Stimulated activated naive CD8-positive, alpha-beta T cell treated with anti-CD3 and anti-CD28 coated beads, Interleukin-15, amount 100 ng/mL, for 72 hours (primary cell): ENCODE results near the gene CHST12.

Experiments used
- ATAC-seq: fragments of 150-1000 bp; cut with Tn5 transposase; 2 replicates; pipeline ENCODE4 v1.10.0; 2021; ENCODE audit warnings: mild to moderate bottlenecking, moderate library complexity
- DNase-seq, 2 donors: peaks; one replicate each; pipeline ENCODE4 v3.0.0; 2021 to 2022
- H3K27ac Mint-ChIP-seq, 2 donors: one replicate each; pipeline ENCODE4 v1.8.0; 2022; ENCODE audit warnings: mild to moderate bottlenecking in 2 of 2, mixed read lengths in 2 of 2, moderate library complexity in 2 of 2
- H3K27me3 Mint-ChIP-seq: one replicate; pipeline ENCODE4 v1.8.0; 2022; ENCODE audit warnings: mixed read lengths
- H3K4me1 Mint-ChIP-seq: one replicate; pipeline ENCODE4 v1.8.0; 2022; ENCODE audit warnings: mild to moderate bottlenecking, mixed read lengths
- H3K4me3 Mint-ChIP-seq, 2 donors: one replicate each; pipeline ENCODE4 v1.8.0; 2022; ENCODE audit warnings: mild to moderate bottlenecking in 2 of 2, mixed read lengths in 2 of 2, moderate library complexity in 1 of 2
- H3K9me3 Mint-ChIP-seq, 2 donors: one replicate each; pipeline ENCODE4 v1.8.0; 2022; ENCODE audit warnings: mixed read lengths in 2 of 2

The CHST12 gene

DNA sequence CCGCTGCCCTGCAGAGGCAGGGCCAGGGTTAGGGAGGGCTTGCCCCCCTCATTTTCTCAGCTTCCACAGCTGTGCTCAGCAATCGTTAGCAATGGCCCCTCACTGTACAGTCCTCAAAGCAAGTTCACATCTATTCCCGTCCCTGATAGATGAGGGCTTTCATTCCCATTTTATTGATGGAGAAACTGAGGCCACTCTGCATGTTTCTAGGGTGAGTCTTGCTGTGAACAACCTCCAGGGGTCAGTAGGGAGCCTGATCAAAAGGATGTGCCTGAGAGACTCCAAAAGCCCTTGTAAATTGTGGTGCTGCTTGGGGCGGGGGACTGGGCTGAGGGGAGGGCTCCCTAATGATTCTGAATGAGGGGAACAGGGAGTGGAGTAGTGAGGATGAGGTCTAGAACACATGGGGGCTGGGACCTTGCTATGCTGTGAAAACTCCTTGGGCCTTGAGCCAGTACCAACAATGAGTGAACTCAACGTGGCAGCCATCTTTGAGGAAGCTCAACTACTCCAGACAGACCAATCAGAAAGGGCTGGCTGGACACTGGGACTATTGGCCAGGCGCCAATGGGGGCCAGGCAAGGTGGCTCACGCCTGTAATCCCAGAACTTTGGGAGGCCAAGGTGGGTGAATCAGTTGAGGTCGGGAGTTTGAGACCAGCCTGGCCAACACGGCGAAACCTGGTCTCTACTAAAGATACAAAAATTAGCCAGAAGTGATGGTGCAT is 79.5 kb downstream of the CHST12 start:
- Mint-ChIP-seq H3K9me3 (peaks cover 7 to 9% of the 10 kb centered on the region in 2 donors), H3K27ac (no peak overlapping the region), H3K4me1 (peaks cover 9% of the 10 kb centered on the region), H3K27me3 (no peaks in the 10 kb centered on the region), H3K4me3 (no peak overlapping the region)
- ATAC-seq (no peak), DNase-seq (no peak)

DNA sequence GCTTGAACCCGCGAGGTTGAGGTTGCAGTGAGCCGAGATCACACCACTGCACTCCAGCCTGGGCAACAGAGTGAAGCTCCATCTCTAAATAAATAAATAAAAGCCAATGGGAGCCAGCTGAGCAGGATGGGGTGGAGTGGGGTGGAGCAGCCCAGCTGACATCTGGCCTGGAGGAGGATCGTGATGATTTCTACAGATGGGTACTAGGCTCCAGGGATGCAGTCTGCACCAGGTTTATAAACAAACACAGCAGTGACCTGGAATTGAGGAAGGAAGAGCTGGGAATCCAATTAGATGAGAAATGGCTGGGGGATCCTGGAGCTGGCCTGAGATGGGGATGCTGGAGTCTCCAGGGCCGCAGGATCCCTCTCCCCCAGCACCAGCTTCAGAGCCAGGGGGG is 80.1 kb downstream of the CHST12 start:
- Mint-ChIP-seq H3K27ac (no peak overlapping the region), H3K27me3 (no peaks in the 10 kb centered on the region), H3K9me3 (peaks cover 7 to 9% of the 10 kb centered on the region in 2 donors), H3K4me1 (peaks cover 3% of the 10 kb centered on the region), H3K4me3 (no peak overlapping the region)
- no peak for DNase-seq
- no peak for ATAC-seq

DNA sequence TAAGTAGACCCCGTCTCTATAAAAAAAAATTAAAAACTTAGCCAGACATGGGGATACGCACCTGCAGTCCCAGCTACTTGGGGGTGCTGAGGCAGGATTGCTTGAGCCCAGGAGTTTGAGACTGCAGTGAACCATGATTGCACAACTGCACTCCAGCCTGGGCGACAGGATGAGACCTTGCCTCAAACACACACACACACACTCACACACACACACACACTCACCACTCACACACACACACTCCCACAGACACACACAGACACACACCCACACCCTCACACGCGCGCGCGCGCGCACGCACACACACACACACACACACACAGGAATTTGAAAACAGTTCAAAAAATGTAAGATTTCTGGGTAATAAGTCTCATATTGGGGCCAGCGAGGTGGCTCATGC is 81.5 kb downstream of the CHST12 start:
- no peak for ATAC-seq
- Mint-ChIP-seq H3K9me3 (peaks cover 7 to 9% of the 10 kb centered on the region in 2 donors), H3K27ac (no peak overlapping the region), H3K4me3 (no peak overlapping the region), H3K27me3 (no peaks in the 10 kb centered on the region), H3K4me1 (no peaks in the 10 kb centered on the region)
- DNase-seq: no peak

DNA sequence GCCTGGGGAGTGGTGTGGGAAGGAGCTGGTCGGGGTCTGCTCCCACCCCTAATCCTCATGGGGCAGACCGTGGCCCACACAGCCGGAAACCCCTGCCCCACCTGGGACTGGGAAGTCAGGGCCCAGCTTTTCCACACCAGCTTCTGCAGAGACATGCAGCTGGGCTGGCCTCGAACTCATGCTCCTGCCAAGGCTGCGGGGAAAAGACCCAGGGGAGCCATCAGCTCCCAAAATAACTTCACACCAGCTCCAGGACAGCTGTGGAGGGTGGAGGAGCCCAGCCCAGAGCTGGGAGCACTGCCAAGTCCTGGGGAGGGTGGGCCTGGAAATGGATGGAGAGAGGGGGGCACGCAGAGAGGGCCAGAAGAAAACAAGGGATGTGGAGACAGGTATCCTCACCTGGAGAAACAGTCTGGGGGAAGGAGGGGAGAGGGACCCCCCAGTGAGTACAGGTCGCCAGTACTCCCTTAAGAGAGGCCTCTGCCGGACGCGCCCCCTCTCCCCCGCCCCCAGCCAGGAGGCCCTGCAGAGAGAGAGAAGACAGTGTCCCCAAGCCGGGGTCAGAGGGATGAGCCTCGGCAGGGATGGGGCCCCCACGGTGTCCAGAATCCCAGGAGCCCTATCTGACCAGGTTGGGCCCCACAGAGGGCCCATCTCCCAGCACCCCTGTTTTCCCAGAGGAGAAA is 84.3 kb downstream of the CHST12 start:
- no peaks in the 10 kb centered on the region for H3K4me1 Mint-ChIP-seq
- no peak overlapping the region for H3K4me3 Mint-ChIP-seq
- no peaks in the 10 kb centered on the region for H3K27me3 Mint-ChIP-seq
- DNase-seq: no peak
- no peak overlapping the region for H3K27ac Mint-ChIP-seq
- ATAC-seq: peak; percentile 46
- peaks cover 15 to 22% of the 10 kb centered on the region in 2 donors for H3K9me3 Mint-ChIP-seq

DNA sequence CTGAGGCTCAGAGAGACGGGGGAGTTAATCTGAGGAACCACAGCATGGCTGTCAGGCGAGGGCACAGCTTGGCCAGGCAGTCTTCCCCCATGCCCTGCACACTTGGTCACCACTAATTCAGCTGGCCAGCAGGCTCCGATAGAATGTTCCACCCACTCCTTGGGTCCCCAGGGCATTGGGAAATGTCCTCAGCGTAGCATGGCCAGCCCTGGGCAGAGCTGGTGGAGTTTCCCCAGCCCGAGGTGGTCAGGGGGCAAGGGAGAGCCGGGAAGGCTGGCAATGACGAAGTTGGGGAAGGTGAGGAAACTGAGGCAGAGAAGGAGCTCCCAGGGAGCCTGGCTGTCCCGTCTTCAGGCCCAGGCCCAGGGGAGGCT is 84.8 kb downstream of the CHST12 start:
- no peaks in the 10 kb centered on the region for H3K27me3 Mint-ChIP-seq
- H3K4me3 Mint-ChIP-seq: no peak overlapping the region
- no peak for ATAC-seq
- no peak for DNase-seq
- peaks cover 11 to 16% of the 10 kb centered on the region in 2 donors for H3K9me3 Mint-ChIP-seq
- H3K4me1 Mint-ChIP-seq: no peaks in the 10 kb centered on the region
- H3K27ac Mint-ChIP-seq: no peak overlapping the region

DNA sequence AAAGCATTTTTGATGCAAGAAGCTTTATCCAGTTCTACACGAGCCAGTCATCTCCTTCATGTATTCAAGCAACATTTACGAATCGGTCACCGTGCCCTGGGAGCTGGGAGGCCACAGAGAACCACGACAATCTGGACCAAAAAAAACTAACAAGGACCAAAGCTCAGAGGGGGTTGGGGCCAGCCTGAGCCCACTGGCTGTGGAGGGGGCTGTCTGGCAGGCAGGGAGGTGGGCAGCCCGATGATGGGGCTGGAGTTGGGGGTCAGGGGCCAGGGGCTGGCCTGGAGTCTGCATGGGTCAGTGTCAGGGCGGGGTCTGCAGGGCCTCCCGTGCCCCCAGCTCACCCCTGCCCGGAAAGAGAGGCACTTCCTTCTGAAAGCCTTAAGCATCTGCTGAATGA is 85.3 kb downstream of the CHST12 start:
- Mint-ChIP-seq H3K4me3 (no peak overlapping the region), H3K4me1 (no peaks in the 10 kb centered on the region), H3K9me3 (peaks cover 11 to 16% of the 10 kb centered on the region in 2 donors), H3K27ac (no peak overlapping the region), H3K27me3 (no peaks in the 10 kb centered on the region)
- peak; percentile 37 for ATAC-seq
- DNase-seq: no peak

DNA sequence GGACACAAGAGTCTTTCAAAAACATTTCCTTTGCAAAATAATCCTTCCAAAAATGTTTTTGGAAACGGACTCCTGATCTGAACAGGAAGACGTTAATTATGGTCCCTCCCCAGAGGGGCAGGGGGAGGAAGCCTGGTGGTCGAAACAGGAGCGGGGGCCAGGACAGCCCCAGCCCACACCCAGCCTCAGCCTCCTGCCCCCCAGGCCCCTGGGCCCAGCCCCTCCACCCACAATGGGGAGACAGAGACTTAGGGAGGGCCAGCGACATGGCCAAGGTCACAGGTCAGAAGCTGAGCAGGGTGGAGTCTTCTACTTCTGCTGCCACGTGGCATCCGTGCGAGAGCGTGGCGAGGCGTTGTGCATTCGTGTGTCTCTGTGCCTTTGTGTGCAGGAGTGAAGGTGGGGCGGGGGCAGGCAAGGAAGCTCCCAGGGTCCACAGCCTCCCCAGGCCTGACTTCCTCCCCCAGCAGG is 86.8 kb downstream of the CHST12 start:
- DNase-seq (no peak), ATAC-seq (no peak)
- H3K9me3 Mint-ChIP-seq: peaks cover 11 to 16% of the 10 kb centered on the region in 2 donors
- no peak overlapping the region for H3K27ac Mint-ChIP-seq
- H3K27me3 Mint-ChIP-seq: no peaks in the 10 kb centered on the region
- H3K4me1 Mint-ChIP-seq: no peaks in the 10 kb centered on the region
- H3K4me3 Mint-ChIP-seq: no peak overlapping the region

DNA sequence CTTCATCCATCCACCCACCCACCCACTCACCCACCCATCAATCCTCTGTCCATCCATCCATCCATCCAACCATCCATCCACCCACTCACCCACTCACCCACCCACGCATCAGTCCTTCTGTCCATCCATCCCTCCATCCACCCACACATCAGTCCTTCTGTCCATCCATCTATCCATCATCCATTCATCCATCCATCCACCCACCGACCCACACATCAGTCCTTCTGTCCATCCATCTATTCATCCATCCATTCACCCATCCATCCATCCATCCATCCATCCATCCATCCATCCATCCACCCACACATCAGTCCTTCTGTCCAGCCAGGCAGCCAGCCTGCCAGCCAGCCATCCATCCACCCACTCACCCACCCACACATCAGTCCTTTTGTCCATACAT is 88.6 kb downstream of the CHST12 start:
- H3K4me1 Mint-ChIP-seq: peaks cover 6% of the 10 kb centered on the region
- DNase-seq: no peak
- no peak overlapping the region for H3K4me3 Mint-ChIP-seq
- ATAC-seq: no peak
- peaks cover 11 to 16% of the 10 kb centered on the region in 2 donors for H3K9me3 Mint-ChIP-seq
- H3K27me3 Mint-ChIP-seq: peaks cover 9% of the 10 kb centered on the region
- peak overlapping the region in 1 of 2 donors; percentile 27 for H3K27ac Mint-ChIP-seq

DNA sequence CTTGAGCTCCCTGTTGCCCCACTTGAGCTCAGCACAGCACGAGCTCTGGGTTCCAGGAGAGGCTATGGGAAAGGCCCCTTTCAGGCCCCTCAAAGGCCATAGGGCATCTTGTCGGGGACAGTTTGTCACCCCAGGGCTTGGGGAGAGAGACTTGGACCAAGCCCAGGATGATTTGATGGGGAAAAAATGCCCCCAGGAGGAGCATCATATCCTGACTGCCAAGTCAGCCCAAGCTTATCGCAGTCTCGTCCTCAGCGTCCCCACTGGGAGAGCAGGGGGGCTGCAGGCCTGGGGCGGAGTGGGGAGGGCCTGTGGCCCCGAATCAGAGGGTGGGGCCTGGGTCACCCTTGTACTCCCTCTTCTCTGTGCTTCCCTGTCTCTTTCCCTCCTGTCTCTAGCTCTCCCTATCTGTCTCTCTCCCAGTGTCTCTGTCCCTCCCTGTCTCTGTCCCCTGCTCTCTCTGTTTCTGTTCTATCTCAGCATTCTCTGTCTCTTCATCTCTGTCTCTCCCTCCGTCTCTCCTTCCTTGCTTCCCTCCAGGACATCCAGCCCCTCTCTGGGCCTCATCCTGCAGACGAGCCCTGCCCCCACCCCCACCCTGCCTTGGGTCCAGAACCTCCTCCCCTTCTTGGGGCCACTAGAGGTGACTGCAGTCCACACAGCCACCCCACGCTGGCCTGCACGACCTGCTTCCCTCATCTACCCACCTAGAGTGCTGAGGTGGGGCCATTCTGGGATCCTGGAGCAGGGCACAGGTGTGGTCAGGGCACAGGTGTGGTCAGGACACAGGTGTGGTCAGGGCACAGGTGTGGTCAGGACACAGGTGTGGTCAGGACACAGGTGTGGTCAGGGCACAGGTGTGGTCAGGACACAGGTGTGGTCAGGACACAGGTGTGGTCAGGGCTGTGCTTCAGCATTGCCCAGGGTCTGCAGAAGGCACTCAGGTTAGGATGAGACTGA is 90.1 kb downstream of the CHST12 start:
- Mint-ChIP-seq H3K9me3 (peaks cover 11 to 16% of the 10 kb centered on the region in 2 donors), H3K4me1 (peaks cover 15% of the 10 kb centered on the region), H3K4me3 (no peak overlapping the region), H3K27ac (no peak overlapping the region), H3K27me3 (peaks cover 18% of the 10 kb centered on the region)
- ATAC-seq (no peak), DNase-seq (no peak)

DNA sequence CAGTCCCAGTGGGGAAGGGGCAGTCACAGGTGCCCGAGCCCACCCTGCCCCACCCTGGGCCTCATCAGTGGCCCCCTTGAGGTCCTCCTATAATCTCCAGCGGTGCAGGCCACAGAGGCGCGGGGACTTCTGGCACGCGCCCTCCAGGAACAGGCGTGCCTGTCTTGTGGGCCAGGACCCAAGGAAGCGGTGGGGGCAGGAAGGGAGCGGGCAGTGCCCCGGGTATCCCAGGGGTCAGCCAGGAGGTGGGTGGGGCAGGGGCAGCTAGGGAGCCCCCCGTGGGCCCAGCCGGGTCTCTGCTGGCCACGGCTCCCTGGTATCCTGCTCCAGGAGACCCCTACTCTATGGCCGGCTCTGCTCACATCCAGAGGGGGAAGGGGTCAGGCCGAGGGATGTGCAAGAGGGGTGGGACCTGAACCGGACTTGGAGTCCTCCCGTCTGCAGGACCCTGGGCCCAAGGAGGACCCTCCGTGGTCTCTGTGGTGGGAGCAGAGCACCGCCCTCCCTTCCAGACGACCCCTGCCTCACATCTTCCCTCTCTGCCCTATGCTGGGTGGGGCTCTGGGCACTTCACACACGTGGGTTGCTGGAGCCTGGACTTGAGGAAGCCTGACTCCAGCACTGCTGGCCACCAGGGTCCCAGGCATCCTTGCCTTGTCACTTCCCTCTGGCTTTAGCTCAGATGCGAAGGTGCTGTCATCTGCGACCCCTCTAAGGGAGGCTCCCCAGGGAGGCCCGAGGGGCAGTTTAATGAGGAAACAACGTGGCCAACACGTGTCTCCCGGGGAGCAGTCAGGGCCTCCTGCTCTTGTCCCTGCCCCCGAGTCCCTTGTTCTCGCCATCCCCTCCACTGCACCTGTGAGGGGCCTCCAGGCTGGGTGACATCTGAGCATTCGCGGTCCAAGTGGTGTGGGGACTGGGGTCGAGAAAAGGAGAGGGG is 91.0 kb downstream of the CHST12 start:
- peaks cover 18% of the 10 kb centered on the region for H3K27me3 Mint-ChIP-seq
- no peak overlapping the region for H3K27ac Mint-ChIP-seq
- no peak for DNase-seq
- H3K4me1 Mint-ChIP-seq: peaks cover 16% of the 10 kb centered on the region
- peak; percentile 26 for ATAC-seq
- H3K4me3 Mint-ChIP-seq: no peak overlapping the region
- H3K9me3 Mint-ChIP-seq: peaks cover 11 to 16% of the 10 kb centered on the region in 2 donors

DNA sequence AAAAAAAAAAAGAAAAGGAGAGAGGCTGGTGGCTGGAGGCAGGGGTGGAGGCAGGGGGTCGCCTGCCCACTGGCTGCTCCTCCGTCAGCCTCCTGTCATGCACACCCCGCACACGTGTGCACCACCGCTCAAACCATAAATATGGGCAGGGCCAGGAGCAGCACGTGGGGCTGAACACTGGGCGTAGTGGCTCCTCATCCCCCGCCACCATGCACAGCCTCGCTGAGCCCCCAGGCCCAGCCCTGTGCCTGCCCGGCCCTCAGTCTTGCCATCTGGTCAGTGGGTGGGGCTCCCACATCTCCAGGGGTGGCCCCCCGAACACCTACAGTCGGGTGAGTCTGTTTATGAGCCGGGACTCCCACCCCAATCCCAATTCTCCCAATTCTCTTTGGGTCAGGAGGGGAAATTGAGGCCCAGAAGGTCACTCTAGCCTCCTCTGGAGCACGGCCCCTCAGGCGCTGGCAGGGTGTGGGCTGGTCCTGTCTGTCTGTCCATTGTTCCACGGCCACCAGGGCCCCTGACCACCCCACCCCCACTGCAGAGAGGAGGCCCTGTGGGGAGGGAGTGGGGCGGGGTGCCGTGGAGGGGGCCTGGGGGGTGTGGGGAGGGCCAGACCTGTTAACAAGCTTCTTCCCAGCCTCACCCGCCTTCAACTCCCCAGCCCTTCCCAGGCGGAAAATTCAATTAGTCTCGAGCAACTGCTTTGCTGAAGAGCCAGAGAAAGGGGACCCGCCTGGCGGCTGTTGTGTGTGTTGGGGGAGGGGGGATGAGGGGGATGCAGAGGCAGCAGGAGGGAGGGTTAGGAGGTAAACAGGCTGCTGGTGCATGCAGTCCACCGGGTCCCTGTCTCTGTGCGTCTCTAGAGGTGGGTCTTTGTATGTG is 92.2 kb downstream of the CHST12 start:
- Mint-ChIP-seq H3K27ac (no peak overlapping the region), H3K27me3 (peaks cover 18% of the 10 kb centered on the region), H3K9me3 (peaks cover 11 to 16% of the 10 kb centered on the region in 2 donors), H3K4me3 (no peak overlapping the region), H3K4me1 (peaks cover 16% of the 10 kb centered on the region)
- DNase-seq (no peak), ATAC-seq (peak; percentile 45)

DNA sequence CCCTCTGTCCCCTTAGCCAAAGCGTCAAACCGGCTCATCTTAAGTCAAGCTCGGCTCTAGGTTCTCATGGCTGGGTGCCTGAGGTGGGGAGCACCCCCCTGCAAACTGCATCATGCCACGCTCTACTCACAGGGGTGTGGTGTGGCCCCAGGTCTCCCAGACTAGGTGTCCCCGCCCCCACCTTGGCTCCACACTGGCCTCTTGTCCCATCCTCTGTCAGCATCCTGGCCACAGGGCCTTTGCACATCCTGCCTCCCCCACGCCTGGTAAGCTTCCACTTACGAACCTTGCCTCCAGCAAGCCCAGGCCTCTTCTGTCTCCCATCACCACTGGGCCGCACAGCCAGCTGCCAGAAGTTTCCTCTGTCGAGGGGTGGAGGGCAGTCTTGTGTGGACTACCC is 93.0 kb downstream of the CHST12 start:
- DNase-seq (no peak), ATAC-seq (no peak)
- no peak overlapping the region for H3K4me3 Mint-ChIP-seq
- peaks cover 16% of the 10 kb centered on the region for H3K4me1 Mint-ChIP-seq
- H3K27ac Mint-ChIP-seq: no peak overlapping the region
- H3K9me3 Mint-ChIP-seq: peaks cover 9 to 11% of the 10 kb centered on the region in 2 donors
- H3K27me3 Mint-ChIP-seq: peaks cover 18% of the 10 kb centered on the region

DNA sequence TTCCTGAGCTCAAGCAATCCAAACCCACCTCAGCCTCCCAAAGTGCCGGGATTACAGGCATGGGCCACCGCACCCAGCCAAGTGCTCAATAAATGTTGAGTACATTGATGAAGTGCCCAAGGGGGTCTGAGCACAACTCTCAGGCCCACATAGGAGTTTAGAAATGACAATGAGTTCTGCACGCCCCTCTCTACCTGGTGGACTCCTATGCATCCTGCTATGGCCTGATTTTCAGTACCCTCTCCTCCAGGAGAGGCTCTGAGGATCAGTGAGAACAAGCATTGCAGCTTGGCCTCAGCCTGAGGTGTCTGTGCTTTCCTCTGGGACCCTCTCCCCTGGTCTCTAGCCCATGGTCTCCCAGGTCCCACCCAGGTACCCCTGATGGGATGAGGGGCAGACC is 93.7 kb downstream of the CHST12 start:
- H3K27ac Mint-ChIP-seq: no peak overlapping the region
- peaks cover 16% of the 10 kb centered on the region for H3K4me1 Mint-ChIP-seq

More for the DNA sequence above, 93.7 kb downstream of the CHST12 start:
- Mint-ChIP-seq H3K4me3 (no peak overlapping the region), H3K9me3 (peaks cover 2 to 4% of the 10 kb centered on the region in 2 donors), H3K27me3 (peaks cover 18% of the 10 kb centered on the region)
- no peak for ATAC-seq
- DNase-seq: no peak
